HFF-Myc (cell line): ENCODE results near the gene ISCA2.

ENCODE experiments used
- DNase-seq: peaks from one replicate; pipeline ENCODE4 v3.0.0-alpha.2; 2011; ENCODE audit warnings: low read depth; ENCODE audit errors: extremely low read depth
- H3K4me3 ChIP-seq: replicated peaks from 2 replicates; pipeline ENCODE4 v1.5.1; 2011; ENCODE audit warnings: low read depth, mild to moderate bottlenecking, control low read depth, low read length
- TF ChIP-seq, protein P1 (sequence below): IDR thresholded peaks from 2 replicates; pipeline ENCODE4 v1.5.1; 2012; ENCODE audit warnings: mild to moderate bottlenecking, low read depth, low read length, control low read depth; ENCODE audit errors: missing control alignments

The ISCA2 gene

DNA sequence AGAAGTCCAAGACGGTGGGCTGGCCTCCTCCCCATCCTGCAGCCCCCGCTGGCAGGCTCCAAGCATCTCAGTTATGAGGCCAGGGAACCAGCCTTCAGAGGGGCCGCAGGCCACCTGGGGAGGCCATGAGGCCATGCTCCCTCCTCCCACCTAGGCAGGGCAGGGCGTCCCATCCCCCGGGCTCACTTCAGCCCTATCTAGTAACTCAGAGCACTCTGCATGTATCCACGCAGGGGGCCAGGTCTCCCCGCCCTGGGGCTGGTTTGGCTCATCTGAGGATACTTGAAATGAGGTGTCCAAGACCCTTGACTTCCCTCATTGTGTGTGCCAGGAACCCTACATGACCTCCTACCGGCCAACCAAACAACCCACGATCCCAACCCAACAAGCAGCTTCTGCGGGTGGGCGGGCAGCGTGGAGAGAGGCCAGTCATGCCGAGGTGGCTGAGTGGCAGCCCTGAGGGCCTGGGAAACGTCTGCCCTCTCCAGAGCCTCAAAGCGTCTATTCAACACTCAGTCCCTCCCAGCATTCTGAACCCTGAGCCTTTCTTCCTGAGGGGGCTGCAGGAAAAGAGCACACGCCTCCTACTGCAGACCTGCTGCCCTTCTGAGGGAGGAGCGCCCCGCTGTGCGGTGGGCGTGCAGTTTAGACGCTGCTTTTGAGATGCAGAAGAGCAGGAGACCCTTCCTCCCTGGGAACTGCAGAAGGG, 16.8 kb downstream of the ISCA2 start:
- H3K4me3 ChIP-seq: no peak overlapping the region
- TF ChIP-seq, protein P1, sequence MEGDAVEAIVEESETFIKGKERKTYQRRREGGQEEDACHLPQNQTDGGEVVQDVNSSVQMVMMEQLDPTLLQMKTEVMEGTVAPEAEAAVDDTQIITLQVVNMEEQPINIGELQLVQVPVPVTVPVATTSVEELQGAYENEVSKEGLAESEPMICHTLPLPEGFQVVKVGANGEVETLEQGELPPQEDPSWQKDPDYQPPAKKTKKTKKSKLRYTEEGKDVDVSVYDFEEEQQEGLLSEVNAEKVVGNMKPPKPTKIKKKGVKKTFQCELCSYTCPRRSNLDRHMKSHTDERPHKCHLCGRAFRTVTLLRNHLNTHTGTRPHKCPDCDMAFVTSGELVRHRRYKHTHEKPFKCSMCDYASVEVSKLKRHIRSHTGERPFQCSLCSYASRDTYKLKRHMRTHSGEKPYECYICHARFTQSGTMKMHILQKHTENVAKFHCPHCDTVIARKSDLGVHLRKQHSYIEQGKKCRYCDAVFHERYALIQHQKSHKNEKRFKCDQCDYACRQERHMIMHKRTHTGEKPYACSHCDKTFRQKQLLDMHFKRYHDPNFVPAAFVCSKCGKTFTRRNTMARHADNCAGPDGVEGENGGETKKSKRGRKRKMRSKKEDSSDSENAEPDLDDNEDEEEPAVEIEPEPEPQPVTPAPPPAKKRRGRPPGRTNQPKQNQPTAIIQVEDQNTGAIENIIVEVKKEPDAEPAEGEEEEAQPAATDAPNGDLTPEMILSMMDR: no peak
- DNase-seq: no peak

DNA sequence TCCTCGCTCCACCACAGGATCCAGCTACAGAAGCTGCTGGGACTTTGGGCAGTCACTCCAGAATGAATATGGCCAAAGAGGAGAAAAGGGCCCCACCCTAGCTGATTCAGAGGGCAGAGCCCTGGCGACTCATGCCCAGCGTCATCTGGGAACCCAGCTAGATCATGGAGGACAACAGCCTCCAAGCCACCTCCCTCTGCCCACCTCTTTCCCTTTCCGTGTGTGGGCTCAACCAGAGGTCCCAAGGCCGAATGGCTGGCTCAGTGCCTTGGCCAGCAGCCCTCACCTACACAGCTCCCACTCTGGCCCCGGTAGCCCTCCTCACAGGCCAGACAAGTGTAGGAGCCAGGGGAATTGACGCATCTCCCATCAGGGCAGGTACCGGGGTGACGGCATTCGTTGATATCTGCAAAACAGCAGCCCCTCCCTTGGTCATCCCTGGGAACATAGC, 17.4 kb downstream of the ISCA2 start:
- DNase-seq: no peak
- H3K4me3 ChIP-seq: no peak overlapping the region
- TF ChIP-seq, protein P1: no peak

DNA sequence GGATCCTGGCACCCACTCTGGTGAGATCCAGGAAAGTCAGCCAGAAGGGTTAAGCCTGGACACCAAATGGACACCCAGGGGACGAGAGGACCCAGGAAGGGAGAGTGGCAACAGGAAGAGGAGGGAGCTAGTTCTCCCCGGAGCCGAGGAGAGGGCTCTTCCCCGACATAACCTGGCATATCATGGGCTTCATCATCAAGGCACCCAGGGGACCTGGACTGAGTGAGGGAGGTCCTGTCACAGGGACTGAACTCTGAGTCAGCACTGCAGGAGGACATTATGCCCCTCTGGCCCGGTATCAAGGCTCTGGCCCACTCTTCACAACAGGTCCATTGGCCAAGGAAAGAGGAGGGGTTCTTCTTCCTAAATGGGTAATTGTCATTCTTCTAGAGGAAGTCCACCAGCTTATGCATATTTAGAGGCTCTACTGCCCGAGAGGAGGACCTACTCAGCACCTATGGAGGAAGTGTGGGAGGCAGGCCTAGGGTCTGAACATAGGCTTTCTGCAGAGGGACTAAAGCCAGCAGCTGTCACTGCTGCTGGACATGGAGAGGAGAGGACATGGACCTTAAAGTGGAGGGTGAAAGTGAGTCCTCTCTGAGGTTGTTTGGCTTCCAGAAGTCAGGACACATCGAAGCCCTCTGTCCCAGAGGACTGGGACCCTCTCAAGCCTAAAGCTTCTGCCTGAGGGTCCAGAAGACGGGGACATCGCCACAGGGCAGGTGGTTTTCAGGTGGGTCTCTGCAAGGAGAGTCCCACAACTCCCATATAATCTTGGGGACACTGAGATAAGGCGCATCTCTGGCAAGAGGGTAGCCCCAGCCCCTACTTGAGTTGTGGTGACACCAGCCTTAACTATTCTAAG, 18.6 kb downstream of the ISCA2 start:
- no peak for DNase-seq
- TF ChIP-seq, protein P1: no peak
- no peak overlapping the region for H3K4me3 ChIP-seq

DNA sequence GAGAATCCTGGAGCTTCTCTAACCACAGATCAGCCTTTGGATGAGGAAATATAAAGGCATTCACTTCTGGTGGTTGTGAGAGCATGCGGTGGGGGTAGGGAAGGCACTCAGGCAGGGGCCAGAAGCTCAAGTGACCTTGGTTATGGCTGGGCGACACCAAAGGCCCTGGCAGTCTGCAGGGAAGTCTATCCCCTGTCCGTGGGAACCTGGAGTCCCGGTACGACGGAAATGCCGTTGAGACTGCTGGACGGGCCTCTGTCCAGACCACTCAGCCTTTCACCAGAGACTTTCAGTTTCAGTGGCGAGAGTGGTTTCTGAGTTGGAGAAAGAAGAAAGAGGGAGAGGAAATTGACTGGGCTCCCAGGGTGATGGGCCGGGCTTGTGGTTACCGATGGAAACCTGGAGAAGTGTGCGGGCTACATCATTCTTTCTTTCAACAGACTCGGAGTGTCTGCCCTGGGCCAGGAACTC, 20.9 kb downstream of the ISCA2 start:
- no peak for DNase-seq
- TF ChIP-seq, protein P1: no peak
- no peak overlapping the region for H3K4me3 ChIP-seq

DNA sequence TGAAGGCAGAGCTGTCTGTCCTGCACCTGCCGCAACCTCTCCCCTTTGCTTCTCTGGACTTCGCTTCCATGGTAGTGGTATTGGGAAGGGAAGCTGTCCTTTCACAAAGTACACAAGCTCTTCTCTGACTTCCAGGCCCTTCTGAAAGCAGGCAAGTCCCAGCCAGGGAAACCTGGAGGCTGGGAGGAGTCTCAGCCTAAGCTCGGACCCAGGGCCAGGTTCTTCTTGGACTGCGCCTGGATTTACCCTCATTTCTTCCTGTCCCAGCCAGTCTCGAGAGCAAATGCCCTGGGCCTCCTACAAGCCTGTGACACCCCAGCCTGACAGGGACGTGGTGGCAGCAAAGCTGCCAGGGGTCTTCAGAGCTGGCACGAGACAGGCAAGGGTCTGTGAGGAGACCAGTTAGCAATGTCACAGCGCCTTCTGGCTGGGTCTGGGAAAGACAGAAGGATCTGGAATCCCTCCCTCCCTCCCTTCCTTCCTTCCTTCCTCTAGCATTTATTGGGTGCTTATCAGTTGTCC, 22.4 kb downstream of the ISCA2 start:
- H3K4me3 ChIP-seq: no peak overlapping the region
- DNase-seq: no peak
- TF ChIP-seq, protein P1: no peak

DNA sequence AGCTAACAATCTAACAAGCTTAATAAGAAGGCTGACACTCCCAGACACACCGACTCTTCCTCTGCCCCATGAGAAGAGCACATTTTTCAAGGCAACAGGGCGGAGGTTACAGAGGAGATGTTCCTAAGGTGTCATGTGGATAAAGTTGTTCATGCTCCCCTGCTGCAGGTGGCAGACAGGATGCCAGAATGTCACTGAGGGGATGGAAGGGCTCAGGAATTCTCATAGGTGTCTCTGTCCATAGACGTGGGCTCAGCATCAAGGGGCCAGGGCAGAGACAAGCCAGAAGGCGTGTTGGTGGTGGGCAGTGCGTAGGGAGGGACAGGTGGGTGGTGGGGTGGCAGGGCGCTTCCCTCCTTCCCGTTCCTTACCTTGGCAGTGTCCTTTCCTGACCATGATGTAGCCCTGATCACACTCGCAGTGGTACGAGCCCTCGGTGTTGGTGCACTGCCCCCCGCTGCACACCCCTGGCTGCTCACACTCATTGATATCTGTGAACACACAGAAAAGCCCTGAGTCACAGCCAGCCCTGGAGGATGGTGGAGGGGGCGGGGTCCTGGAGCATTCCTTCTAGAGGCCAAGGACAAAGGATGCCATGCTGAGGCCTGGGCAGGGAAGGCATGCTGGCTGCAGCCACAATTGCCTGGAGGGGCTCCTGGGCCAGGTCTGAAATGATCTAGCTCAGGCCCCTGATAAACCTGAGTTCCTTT, 23.0 kb downstream of the ISCA2 start:
- DNase-seq: no peak
- no peak overlapping the region for H3K4me3 ChIP-seq
- TF ChIP-seq, protein P1: no peak
